MM.1S (cell line): Measurements from ENCODE around the gene NPSR1.

Experiments
- EZH2 ChIP-seq: fragments of 300-600 bp; sonication (generic); optimal IDR thresholded peaks from 2 replicates; pipeline ENCODE3; 2017; ENCODE audit warnings: low read depth, mild to moderate bottlenecking, antibody characterized with exemption, low read length, mixed read lengths
- EZH2phosphoT487 ChIP-seq: fragments of 300-600 bp; sonication (generic); IDR thresholded peaks from 2 replicates; pipeline ENCODE4 v1.6.1; 2018; ENCODE audit warnings: antibody characterized with exemption, low read length
- TF ChIP-seq, protein P1 (sequence below): fragments of 300-600 bp; sonication (generic); IDR thresholded peaks from 2 replicates; pipeline ENCODE4 v1.5.1; 2016; ENCODE audit warnings: antibody characterized with exemption, low read length, mixed read lengths

GRCh38 chr7:34850681-34851080, 192.7 kb downstream of the NPSR1 start:
- TF ChIP-seq, protein P1, sequence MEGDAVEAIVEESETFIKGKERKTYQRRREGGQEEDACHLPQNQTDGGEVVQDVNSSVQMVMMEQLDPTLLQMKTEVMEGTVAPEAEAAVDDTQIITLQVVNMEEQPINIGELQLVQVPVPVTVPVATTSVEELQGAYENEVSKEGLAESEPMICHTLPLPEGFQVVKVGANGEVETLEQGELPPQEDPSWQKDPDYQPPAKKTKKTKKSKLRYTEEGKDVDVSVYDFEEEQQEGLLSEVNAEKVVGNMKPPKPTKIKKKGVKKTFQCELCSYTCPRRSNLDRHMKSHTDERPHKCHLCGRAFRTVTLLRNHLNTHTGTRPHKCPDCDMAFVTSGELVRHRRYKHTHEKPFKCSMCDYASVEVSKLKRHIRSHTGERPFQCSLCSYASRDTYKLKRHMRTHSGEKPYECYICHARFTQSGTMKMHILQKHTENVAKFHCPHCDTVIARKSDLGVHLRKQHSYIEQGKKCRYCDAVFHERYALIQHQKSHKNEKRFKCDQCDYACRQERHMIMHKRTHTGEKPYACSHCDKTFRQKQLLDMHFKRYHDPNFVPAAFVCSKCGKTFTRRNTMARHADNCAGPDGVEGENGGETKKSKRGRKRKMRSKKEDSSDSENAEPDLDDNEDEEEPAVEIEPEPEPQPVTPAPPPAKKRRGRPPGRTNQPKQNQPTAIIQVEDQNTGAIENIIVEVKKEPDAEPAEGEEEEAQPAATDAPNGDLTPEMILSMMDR = no peak
- TF ChIP-seq EZH2 = no peak
- TF ChIP-seq EZH2phosphoT487 = no peak
